Ishikawa (cell line): Measurements from ENCODE around the gene LRFN2.

ENCODE experiments used
- CEBPB ChIP-seq: IDR thresholded peaks from 2 replicates; pipeline ENCODE4 v1.6.1; 2012
- CREB1 ChIP-seq: IDR thresholded peaks from 2 replicates; pipeline ENCODE4 v1.6.1; 2012; ENCODE audit warnings: low read depth
- TCF12 ChIP-seq: IDR thresholded peaks from 2 replicates; pipeline ENCODE4 v1.6.1; 2012; ENCODE audit warnings: low read depth
- YY1 ChIP-seq: IDR thresholded peaks from 2 replicates; pipeline ENCODE4 v1.6.1; 2012; ENCODE audit warnings: low read depth
- TF ChIP-seq, protein P1 (sequence below): IDR thresholded peaks from 2 replicates; pipeline ENCODE4 v1.6.1; 2012
- TF ChIP-seq, protein P2 (sequence below): IDR thresholded peaks from 2 replicates; pipeline ENCODE4 v1.6.1; 2012; ENCODE audit warnings: low read depth, mild to moderate bottlenecking
- TF ChIP-seq, protein P3 (sequence below): IDR thresholded peaks from 2 replicates; pipeline ENCODE4 v1.6.1; 2012

DNA sequence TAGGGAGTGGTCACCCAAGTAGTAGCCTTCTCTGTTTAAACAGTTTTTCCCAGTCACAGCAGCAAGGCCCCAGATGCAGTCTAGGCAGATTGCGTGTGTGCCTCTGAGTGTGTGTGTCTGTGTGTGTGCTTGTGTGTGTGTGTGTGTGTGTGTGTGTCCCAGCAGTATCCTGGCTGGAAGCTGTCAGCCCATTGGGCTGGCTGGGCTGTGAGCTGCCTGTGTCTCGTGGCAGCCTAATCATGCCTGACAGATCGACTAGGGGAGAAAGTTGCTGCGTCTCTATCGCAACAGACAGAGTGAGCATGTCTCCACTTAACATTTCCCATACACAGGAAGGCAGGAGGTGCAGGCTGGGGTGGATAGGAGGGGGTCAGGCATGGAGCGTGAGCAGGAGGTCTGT lies 42.9 kb upstream of the LRFN2 start:
- TF ChIP-seq, protein P1, sequence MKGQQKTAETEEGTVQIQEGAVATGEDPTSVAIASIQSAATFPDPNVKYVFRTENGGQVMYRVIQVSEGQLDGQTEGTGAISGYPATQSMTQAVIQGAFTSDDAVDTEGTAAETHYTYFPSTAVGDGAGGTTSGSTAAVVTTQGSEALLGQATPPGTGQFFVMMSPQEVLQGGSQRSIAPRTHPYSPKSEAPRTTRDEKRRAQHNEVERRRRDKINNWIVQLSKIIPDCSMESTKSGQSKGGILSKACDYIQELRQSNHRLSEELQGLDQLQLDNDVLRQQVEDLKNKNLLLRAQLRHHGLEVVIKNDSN: no peak
- TF ChIP-seq CREB1: no peak
- TF ChIP-seq, protein P2, sequence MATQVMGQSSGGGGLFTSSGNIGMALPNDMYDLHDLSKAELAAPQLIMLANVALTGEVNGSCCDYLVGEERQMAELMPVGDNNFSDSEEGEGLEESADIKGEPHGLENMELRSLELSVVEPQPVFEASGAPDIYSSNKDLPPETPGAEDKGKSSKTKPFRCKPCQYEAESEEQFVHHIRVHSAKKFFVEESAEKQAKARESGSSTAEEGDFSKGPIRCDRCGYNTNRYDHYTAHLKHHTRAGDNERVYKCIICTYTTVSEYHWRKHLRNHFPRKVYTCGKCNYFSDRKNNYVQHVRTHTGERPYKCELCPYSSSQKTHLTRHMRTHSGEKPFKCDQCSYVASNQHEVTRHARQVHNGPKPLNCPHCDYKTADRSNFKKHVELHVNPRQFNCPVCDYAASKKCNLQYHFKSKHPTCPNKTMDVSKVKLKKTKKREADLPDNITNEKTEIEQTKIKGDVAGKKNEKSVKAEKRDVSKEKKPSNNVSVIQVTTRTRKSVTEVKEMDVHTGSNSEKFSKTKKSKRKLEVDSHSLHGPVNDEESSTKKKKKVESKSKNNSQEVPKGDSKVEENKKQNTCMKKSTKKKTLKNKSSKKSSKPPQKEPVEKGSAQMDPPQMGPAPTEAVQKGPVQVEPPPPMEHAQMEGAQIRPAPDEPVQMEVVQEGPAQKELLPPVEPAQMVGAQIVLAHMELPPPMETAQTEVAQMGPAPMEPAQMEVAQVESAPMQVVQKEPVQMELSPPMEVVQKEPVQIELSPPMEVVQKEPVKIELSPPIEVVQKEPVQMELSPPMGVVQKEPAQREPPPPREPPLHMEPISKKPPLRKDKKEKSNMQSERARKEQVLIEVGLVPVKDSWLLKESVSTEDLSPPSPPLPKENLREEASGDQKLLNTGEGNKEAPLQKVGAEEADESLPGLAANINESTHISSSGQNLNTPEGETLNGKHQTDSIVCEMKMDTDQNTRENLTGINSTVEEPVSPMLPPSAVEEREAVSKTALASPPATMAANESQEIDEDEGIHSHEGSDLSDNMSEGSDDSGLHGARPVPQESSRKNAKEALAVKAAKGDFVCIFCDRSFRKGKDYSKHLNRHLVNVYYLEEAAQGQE: no peak
- TF ChIP-seq, protein P3, sequence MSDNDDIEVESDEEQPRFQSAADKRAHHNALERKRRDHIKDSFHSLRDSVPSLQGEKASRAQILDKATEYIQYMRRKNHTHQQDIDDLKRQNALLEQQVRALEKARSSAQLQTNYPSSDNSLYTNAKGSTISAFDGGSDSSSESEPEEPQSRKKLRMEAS: no peak
- TF ChIP-seq CEBPB: no peak
- TF ChIP-seq YY1: no peak
- no peak for TF ChIP-seq TCF12
